A673 (cell line): ENCODE results near the gene SPATS1.

Experiments
- EZH2 ChIP-seq: fragments of 200-600 bp; sonication (generic); IDR thresholded peaks from 2 replicates; pipeline ENCODE4 v1.6.1; 2017; ENCODE audit warnings: borderline replicate concordance, low read depth, mild to moderate bottlenecking, mixed read lengths, antibody characterized with exemption, low read length; ENCODE audit not compliant: poor library complexity, severe bottlenecking
- TF ChIP-seq, protein P1 (sequence below): fragments of 300-800, 200-600 bp; sonication (generic); conservative IDR thresholded peaks from 2 replicates; pipeline ENCODE4 v1.5.1; 2017; ENCODE audit warnings: low read depth, mild to moderate bottlenecking, antibody characterized with exemption, low read length, moderate library complexity, mixed read lengths

GRCh38 chr6:44386364-44386928 is 44.0 kb downstream of the SPATS1 start:
- TF ChIP-seq, protein P1, sequence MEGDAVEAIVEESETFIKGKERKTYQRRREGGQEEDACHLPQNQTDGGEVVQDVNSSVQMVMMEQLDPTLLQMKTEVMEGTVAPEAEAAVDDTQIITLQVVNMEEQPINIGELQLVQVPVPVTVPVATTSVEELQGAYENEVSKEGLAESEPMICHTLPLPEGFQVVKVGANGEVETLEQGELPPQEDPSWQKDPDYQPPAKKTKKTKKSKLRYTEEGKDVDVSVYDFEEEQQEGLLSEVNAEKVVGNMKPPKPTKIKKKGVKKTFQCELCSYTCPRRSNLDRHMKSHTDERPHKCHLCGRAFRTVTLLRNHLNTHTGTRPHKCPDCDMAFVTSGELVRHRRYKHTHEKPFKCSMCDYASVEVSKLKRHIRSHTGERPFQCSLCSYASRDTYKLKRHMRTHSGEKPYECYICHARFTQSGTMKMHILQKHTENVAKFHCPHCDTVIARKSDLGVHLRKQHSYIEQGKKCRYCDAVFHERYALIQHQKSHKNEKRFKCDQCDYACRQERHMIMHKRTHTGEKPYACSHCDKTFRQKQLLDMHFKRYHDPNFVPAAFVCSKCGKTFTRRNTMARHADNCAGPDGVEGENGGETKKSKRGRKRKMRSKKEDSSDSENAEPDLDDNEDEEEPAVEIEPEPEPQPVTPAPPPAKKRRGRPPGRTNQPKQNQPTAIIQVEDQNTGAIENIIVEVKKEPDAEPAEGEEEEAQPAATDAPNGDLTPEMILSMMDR, result no peak
- no peak for TF ChIP-seq EZH2
